HCT116 (cell line): ENCODE measurements around the gene SHROOM3.

ENCODE experiments used
- CEBPB ChIP-seq: IDR thresholded peaks from 2 replicates; pipeline ENCODE4 v1.6.1; 2012; ENCODE audit warnings: low read depth
- POLR2A ChIP-seq: IDR thresholded peaks from 2 replicates; pipeline ENCODE4 v1.7.0; 2011; ENCODE audit warnings: borderline replicate concordance; ENCODE audit not compliant: insufficient read depth, insufficient read length; ENCODE audit errors: extremely low read depth
- POLR2AphosphoS5 ChIP-seq: IDR thresholded peaks from 2 replicates; pipeline ENCODE4 v1.6.1; 2011; ENCODE audit warnings: mild to moderate bottlenecking, low read depth, low read length, moderate library complexity
- RAD21 ChIP-seq: IDR thresholded peaks from 2 replicates; pipeline ENCODE4 v1.6.1; 2012; ENCODE audit warnings: low read depth, mild to moderate bottlenecking
- SP1 ChIP-seq: IDR thresholded peaks from 2 replicates; pipeline ENCODE4 v1.6.1; 2012; ENCODE audit warnings: low read depth
- TCF7L2 ChIP-seq: IDR thresholded peaks from 2 replicates; pipeline ENCODE4 v1.7.0; 2011; ENCODE audit warnings: borderline replicate concordance, inconsistent platforms; ENCODE audit not compliant: insufficient read depth, insufficient read length; ENCODE audit errors: extremely low read depth
- YY1 ChIP-seq: IDR thresholded peaks from 2 replicates; pipeline ENCODE4 v1.6.1; 2011; ENCODE audit warnings: low read length, low read depth, moderate library complexity, mild to moderate bottlenecking; ENCODE audit not compliant: insufficient replicate concordance; ENCODE audit errors: extremely low read depth
- TF ChIP-seq, protein P1 (sequence below), 3 experiments: fragments of 200-600 bp in 1 of 3; sonication (generic) in 1 of 3; IDR thresholded peaks in 2 of 3; conservative IDR thresholded peaks in 1 of 3; 2 replicates each; pipeline ENCODE4 v1.5.1; 2012 to 2017; ENCODE audit warnings: low read depth in 2 of 3, low read length in 2 of 3, antibody characterized with exemption in 1 of 3, borderline replicate concordance in 1 of 3, control low read depth in 1 of 3, mild to moderate bottlenecking in 1 of 3, mixed read lengths in 1 of 3, mixed run types in 1 of 3, moderate library complexity in 1 of 3; ENCODE audit not compliant: insufficient read depth in 1 of 3
- TF ChIP-seq, protein P2 (sequence below): IDR thresholded peaks from 2 replicates; pipeline ENCODE4 v1.6.1; 2012; ENCODE audit warnings: low read depth
- TF ChIP-seq, protein P3 (sequence below): IDR thresholded peaks from 2 replicates; pipeline ENCODE4 v1.6.1; 2012

DNA sequence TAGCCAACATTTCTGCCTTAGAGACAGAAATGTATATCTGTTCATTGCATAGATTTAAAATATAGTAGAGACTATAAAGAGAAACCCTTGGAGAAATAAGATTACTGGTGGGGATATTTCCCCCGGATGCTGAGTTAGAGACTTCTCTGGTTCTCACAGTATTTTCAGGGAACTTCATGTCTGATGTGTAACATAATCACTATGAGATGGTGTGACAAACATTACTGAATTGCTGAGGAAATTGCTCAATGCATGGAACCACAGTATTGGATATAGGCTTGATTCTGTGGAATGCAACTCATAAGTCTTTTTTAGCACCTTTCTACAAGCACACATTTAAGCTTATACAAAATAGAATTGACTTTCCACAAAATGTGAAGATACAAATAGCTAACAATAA lies 310.2 kb downstream of the SHROOM3 start:
- TF ChIP-seq RAD21 (no peak), SP1 (no peak), CEBPB (no peak), POLR2A (no peak), POLR2AphosphoS5 (no peak), YY1 (no peak), TCF7L2 (no peak)
- TF ChIP-seq, protein P1, sequence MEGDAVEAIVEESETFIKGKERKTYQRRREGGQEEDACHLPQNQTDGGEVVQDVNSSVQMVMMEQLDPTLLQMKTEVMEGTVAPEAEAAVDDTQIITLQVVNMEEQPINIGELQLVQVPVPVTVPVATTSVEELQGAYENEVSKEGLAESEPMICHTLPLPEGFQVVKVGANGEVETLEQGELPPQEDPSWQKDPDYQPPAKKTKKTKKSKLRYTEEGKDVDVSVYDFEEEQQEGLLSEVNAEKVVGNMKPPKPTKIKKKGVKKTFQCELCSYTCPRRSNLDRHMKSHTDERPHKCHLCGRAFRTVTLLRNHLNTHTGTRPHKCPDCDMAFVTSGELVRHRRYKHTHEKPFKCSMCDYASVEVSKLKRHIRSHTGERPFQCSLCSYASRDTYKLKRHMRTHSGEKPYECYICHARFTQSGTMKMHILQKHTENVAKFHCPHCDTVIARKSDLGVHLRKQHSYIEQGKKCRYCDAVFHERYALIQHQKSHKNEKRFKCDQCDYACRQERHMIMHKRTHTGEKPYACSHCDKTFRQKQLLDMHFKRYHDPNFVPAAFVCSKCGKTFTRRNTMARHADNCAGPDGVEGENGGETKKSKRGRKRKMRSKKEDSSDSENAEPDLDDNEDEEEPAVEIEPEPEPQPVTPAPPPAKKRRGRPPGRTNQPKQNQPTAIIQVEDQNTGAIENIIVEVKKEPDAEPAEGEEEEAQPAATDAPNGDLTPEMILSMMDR (IDR thresholded peaks at IDR 0.05 in 2 of 3, conservative IDR thresholded peaks at IDR 0.05 in 1 of 3; ENCODE audit: borderline replicate concordance in 1 of 3, insufficient read depth in 1 of 3, low read depth in 2 of 3, low read length in 2 of 3), result no peak
- TF ChIP-seq, protein P2, sequence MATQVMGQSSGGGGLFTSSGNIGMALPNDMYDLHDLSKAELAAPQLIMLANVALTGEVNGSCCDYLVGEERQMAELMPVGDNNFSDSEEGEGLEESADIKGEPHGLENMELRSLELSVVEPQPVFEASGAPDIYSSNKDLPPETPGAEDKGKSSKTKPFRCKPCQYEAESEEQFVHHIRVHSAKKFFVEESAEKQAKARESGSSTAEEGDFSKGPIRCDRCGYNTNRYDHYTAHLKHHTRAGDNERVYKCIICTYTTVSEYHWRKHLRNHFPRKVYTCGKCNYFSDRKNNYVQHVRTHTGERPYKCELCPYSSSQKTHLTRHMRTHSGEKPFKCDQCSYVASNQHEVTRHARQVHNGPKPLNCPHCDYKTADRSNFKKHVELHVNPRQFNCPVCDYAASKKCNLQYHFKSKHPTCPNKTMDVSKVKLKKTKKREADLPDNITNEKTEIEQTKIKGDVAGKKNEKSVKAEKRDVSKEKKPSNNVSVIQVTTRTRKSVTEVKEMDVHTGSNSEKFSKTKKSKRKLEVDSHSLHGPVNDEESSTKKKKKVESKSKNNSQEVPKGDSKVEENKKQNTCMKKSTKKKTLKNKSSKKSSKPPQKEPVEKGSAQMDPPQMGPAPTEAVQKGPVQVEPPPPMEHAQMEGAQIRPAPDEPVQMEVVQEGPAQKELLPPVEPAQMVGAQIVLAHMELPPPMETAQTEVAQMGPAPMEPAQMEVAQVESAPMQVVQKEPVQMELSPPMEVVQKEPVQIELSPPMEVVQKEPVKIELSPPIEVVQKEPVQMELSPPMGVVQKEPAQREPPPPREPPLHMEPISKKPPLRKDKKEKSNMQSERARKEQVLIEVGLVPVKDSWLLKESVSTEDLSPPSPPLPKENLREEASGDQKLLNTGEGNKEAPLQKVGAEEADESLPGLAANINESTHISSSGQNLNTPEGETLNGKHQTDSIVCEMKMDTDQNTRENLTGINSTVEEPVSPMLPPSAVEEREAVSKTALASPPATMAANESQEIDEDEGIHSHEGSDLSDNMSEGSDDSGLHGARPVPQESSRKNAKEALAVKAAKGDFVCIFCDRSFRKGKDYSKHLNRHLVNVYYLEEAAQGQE, result no peak
- TF ChIP-seq, protein P3, sequence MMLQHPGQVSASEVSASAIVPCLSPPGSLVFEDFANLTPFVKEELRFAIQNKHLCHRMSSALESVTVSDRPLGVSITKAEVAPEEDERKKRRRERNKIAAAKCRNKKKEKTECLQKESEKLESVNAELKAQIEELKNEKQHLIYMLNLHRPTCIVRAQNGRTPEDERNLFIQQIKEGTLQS, result no peak
